Neural cell (in vitro differentiated cells): ENCODE data around the gene DIP2C. TPM values are rescaled to one million over a fixed set of nuclear protein-coding genes. Genes with fewer than 3 reads are reported as not detected.

Source experiments
- H2AFZ ChIP-seq: fragments of 200-600, 300-800 bp; sonication (generic), shearing (Covaris generic); 2 replicates; pipeline ENCODE4 v1.6.0; 2014; ENCODE audit warnings: low read depth, mild to moderate bottlenecking, antibody characterized with exemption, low read length, moderate library complexity
- H3F3A ChIP-seq: fragments of 200-600 bp; shearing (Covaris generic); 2 replicates; pipeline ENCODE4 v1.6.1; 2016; ENCODE audit warnings: mild to moderate bottlenecking, moderate library complexity, mixed read lengths, antibody characterized with exemption, low read length; ENCODE audit not compliant: insufficient read depth, poor library complexity, severe bottlenecking
- H3K27ac ChIP-seq: fragments of 200-600, 300-800 bp; sonication (generic), shearing (Covaris generic); 2 replicates; pipeline ENCODE4 v1.5.1; 2014; ENCODE audit warnings: mild to moderate bottlenecking, low read length, moderate library complexity
- H3K27me3 ChIP-seq: fragments of 300-800, 200-600 bp; sonication (generic), shearing (Covaris generic); 2 replicates; pipeline ENCODE4 v1.6.0; 2014; ENCODE audit warnings: mild to moderate bottlenecking, low read depth, low read length, moderate library complexity; ENCODE audit not compliant: insufficient read depth
- H3K36me3 ChIP-seq: fragments of 300-800, 200-600 bp; sonication (generic), shearing (Covaris generic); 2 replicates; pipeline ENCODE4 v1.5.1; 2014; ENCODE audit warnings: mild to moderate bottlenecking, antibody characterized with exemption, low read length, moderate library complexity; ENCODE audit not compliant: insufficient read depth
- H3K4me2 ChIP-seq: fragments of 300-800, 200-600 bp; sonication (generic), shearing (Covaris generic); 2 replicates; pipeline ENCODE4 v1.6.0; 2014; ENCODE audit warnings: mild to moderate bottlenecking, low read length
- H3K4me3 ChIP-seq: fragments of 300-800, 200-600 bp; sonication (generic), shearing (Covaris generic); 2 replicates; pipeline ENCODE4 v1.5.1; 2014; ENCODE audit warnings: mild to moderate bottlenecking, low read length, moderate library complexity
- H3K79me2 ChIP-seq: fragments of 200-600 bp; shearing (Covaris generic); replicated peaks from 2 replicates; pipeline ENCODE4 v1.6.0; 2014; ENCODE audit warnings: mild to moderate bottlenecking, low read length, moderate library complexity; ENCODE audit not compliant: insufficient read depth
- H3K9ac ChIP-seq: fragments of 300-800, 200-600 bp; sonication (generic), shearing (Covaris generic); 2 replicates; pipeline ENCODE4 v1.6.1; 2016; ENCODE audit warnings: mild to moderate bottlenecking, low read length, mixed read lengths
- H3K9me2 ChIP-seq: fragments of 200-600 bp; shearing (Covaris generic); 2 replicates; pipeline ENCODE4 v1.6.1; 2016; ENCODE audit warnings: mild to moderate bottlenecking, low read length, mixed read lengths; ENCODE audit not compliant: insufficient read depth
- H3K9me3 ChIP-seq: fragments of 200-600, 300-800 bp; sonication (generic), shearing (Covaris generic); 2 replicates; pipeline ENCODE4 v1.6.1; 2016; ENCODE audit warnings: mild to moderate bottlenecking, mixed run types, low read length, moderate library complexity, mixed read lengths
- H4K20me1 ChIP-seq: fragments of 200-600 bp; shearing (Covaris generic); 2 replicates; pipeline ENCODE4 v1.6.1; 2016; ENCODE audit warnings: mild to moderate bottlenecking, mixed run types; ENCODE audit not compliant: insufficient read depth
- CTCF ChIP-seq: fragments of 450-650 bp; IDR thresholded peaks from 2 replicates; pipeline ENCODE4 v1.5.1; 2014; ENCODE audit warnings: antibody characterized with exemption, mild to moderate bottlenecking, moderate library complexity; ENCODE audit not compliant: poor library complexity, severe bottlenecking
- EP300 ChIP-seq: fragments of 450-650 bp; conservative IDR thresholded peaks from 2 replicates; pipeline ENCODE4 v1.6.1; 2014; ENCODE audit warnings: antibody characterized with exemption, mild to moderate bottlenecking, moderate library complexity; ENCODE audit not compliant: poor library complexity, severe bottlenecking
- EZH2 ChIP-seq: fragments of 200-600, 300-800 bp; shearing (Covaris generic), sonication (generic); IDR thresholded peaks from 2 replicates; pipeline ENCODE4 v1.6.1; 2014; ENCODE audit warnings: antibody characterized with exemption, low read length, borderline replicate concordance, mild to moderate bottlenecking; ENCODE audit not compliant: insufficient read depth, poor library complexity, severe bottlenecking
- MXI1 ChIP-seq: fragments of 450-650 bp; conservative IDR thresholded peaks from 2 replicates; pipeline ENCODE4 v1.6.1; 2014; ENCODE audit warnings: antibody characterized with exemption, mild to moderate bottlenecking; ENCODE audit not compliant: poor library complexity, severe bottlenecking
- POLR2AphosphoS5 ChIP-seq: IDR thresholded peaks from 2 replicates; pipeline ENCODE4 v1.6.1; 2012
- RAD21 ChIP-seq: fragments of 450-650 bp; conservative IDR thresholded peaks from 2 replicates; pipeline ENCODE4 v1.6.1; 2014; ENCODE audit warnings: antibody characterized with exemption, mild to moderate bottlenecking, moderate library complexity
- REST ChIP-seq: IDR thresholded peaks from 2 replicates; pipeline ENCODE4 v1.6.1; 2012; ENCODE audit warnings: borderline replicate concordance
- SMC3 ChIP-seq: fragments of 450-650 bp; conservative IDR thresholded peaks from 2 replicates; pipeline ENCODE4 v1.6.1; 2014; ENCODE audit warnings: antibody characterized with exemption, mild to moderate bottlenecking, moderate library complexity; ENCODE audit not compliant: poor library complexity
- TAF1 ChIP-seq: IDR thresholded peaks from 2 replicates; pipeline ENCODE4 v1.6.1; 2012; ENCODE audit warnings: low read depth
- polyA plus RNA-seq: library from polyadenylated mRNA; depleted of rRNA; stranded (reverse); fragments of >200 nt; gene quantifications from 2 replicates; pipeline ENCODE4 v1.2.3, GENCODE V29; 2014

The DIP2C gene
- polyA plus RNA-seq, 1 donor from 2014 or later, result 24.1 TPM

GRCh38 chr10:618229-618989 is 71.1 kb downstream of the DIP2C start:
- peaks cover 40% of the 10 kb centered on the region for H4K20me1 ChIP-seq
- no peaks in the 10 kb centered on the region for H3K27me3 ChIP-seq
- H2AFZ ChIP-seq, result no peak overlapping the region
- no peaks in the 10 kb centered on the region for H3K9me3 ChIP-seq
- H3K4me2 ChIP-seq, result no peak overlapping the region
- H3F3A ChIP-seq, result no peaks in the 10 kb centered on the region
- no peak overlapping the region for H3K9ac ChIP-seq
- peaks cover 73% of the 10 kb centered on the region for H3K79me2 ChIP-seq
- TF ChIP-seq EZH2, result no peak
- TF ChIP-seq POLR2AphosphoS5, result no peak
- TF ChIP-seq TAF1, result no peak
- TF ChIP-seq EP300, result no peak
- TF ChIP-seq CTCF, result no peak
- TF ChIP-seq MXI1, result no peak
- no peak for TF ChIP-seq SMC3
- no peak for TF ChIP-seq RAD21
- TF ChIP-seq REST, result no peak
- H3K9me2 ChIP-seq, result no peaks in the 10 kb centered on the region
- H3K4me3 ChIP-seq, result no peak overlapping the region
- no peak overlapping the region for H3K27ac ChIP-seq
- no peaks in the 10 kb centered on the region for H3K36me3 ChIP-seq

- Histone ChIP-seq H3K79me2 (peaks cover 76% of the 10 kb centered on the region), H3K27ac (no peak overlapping the region), H4K20me1 (peaks cover 44% of the 10 kb centered on the region)
Measured at GRCh38 chr10:617471-617870, 72.0 kb downstream of the DIP2C start.

More at GRCh38 chr10:617471-617870, 72.0 kb downstream of the DIP2C start:
- Histone ChIP-seq H3K36me3 (no peaks in the 10 kb centered on the region), H3K4me3 (no peak overlapping the region), H3K9me2 (no peaks in the 10 kb centered on the region), H3F3A (no peaks in the 10 kb centered on the region), H3K9ac (no peak overlapping the region), H3K4me2 (no peak overlapping the region), H3K27me3 (no peaks in the 10 kb centered on the region), H2AFZ (no peak overlapping the region), H3K9me3 (no peaks in the 10 kb centered on the region)
- TF ChIP-seq POLR2AphosphoS5 (no peak), EP300 (no peak), RAD21 (no peak), TAF1 (no peak), REST (no peak), SMC3 (no peak)
